Measurements from ENCODE around the gene P2RY12. TPM values are rescaled to one million over a fixed set of nuclear protein-coding genes. Genes with fewer than 3 reads are reported as not detected.
A peak's percentile ranks its signal among the peaks of the same experiment; 100 is the strongest.

The P2RY12 gene
- total and polyA plus RNA-seq, 7 donors: 0.13 to 1.1 (median 0.36) TPM; not detected in 1

GRCh38 chr3:151296226-151296625 is 88.3 kb downstream of the P2RY12 start:
- Histone ChIP-seq H3K9me3 (no peaks in the 10 kb centered on the region), H3K27me3 (ENCODE audit: insufficient read depth in 3 of 3, low read length in 2 of 3) (no peaks in the 10 kb centered on the region), H3K4me3 (no peak overlapping the region), H3K4me1 (no peaks in the 10 kb centered on the region), H3K36me3 (ENCODE audit: insufficient read depth in 1 of 2, low read depth in 1 of 2) (no peaks in the 10 kb centered on the region), H3K27ac (no peak overlapping the region)
- 79 to 86% (median 80%) methylated on average over 3 of the region's 3 CpGs for WGBS, 3 donors
- ATAC-seq (no peak), DNase-seq (no peak)
- TF ChIP-seq CTCF (IDR thresholded peaks at IDR 0.05): no peak
- intact Hi-C loops (cut with DNase I): no loop called here

- 56 to 61% (median 60%) methylated on average over 6 of the region's 6 CpGs for WGBS, 3 donors
- no peak overlapping the region for H3K27ac ChIP-seq
- H3K4me1 ChIP-seq: no peaks in the 10 kb centered on the region
- intact Hi-C loops (cut with DNase I): no loop called here
- no peaks in the 10 kb centered on the region for H3K9me3 ChIP-seq
- no peaks in the 10 kb centered on the region for H3K36me3 ChIP-seq (ENCODE audit: insufficient read depth in 1 of 2, low read depth in 1 of 2)
- TF ChIP-seq CTCF (IDR thresholded peaks at IDR 0.05): no peak
- no peaks in the 10 kb centered on the region for H3K27me3 ChIP-seq (ENCODE audit: insufficient read depth in 3 of 3, low read length in 2 of 3)
- ATAC-seq (no peak), DNase-seq (no peak)
- no peak overlapping the region for H3K4me3 ChIP-seq
Observed at GRCh38 chr3:151293127-151293526, 91.4 kb downstream of the P2RY12 start.

- whole genome bisulfite sequencing, 3 donors: 70 to 78% (median 73%) methylated on average over 3 of the region's 3 CpGs
- no peaks in the 10 kb centered on the region for H3K36me3 ChIP-seq (ENCODE audit: insufficient read depth in 1 of 2, low read depth in 1 of 2)
Observed at GRCh38 chr3:151290673-151291072, 93.9 kb downstream of the P2RY12 start.

GRCh38 chr3:151289445-151289844 is 95.1 kb downstream of the P2RY12 start:
- 48 to 55% (median 55%) methylated on average over 3 of the region's 3 CpGs for WGBS, 3 donors
- H3K4me1 ChIP-seq: no peaks in the 10 kb centered on the region
- ATAC-seq: no peak
- H3K27me3 ChIP-seq (ENCODE audit: insufficient read depth in 3 of 3, low read length in 2 of 3): no peaks in the 10 kb centered on the region
- intact Hi-C loops (cut with DNase I): no loop called here
- H3K9me3 ChIP-seq: no peaks in the 10 kb centered on the region
- no peaks in the 10 kb centered on the region for H3K36me3 ChIP-seq (ENCODE audit: insufficient read depth in 1 of 2, low read depth in 1 of 2)
- no peak for TF ChIP-seq CTCF (IDR thresholded peaks at IDR 0.05)
- H3K4me3 ChIP-seq: no peak overlapping the region
- no peak for DNase-seq
- H3K27ac ChIP-seq: no peak overlapping the region

More at GRCh38 chr3:151290673-151291072, 93.9 kb downstream of the P2RY12 start:
- Histone ChIP-seq H3K27ac (no peak overlapping the region), H3K27me3 (ENCODE audit: insufficient read depth in 3 of 3, low read length in 2 of 3) (no peaks in the 10 kb centered on the region), H3K4me3 (no peak overlapping the region), H3K4me1 (no peaks in the 10 kb centered on the region), H3K9me3 (no peaks in the 10 kb centered on the region)
- ATAC-seq: no peak
- DNase-seq: no peak
- intact Hi-C loops (cut with DNase I): no loop called here
- TF ChIP-seq CTCF (IDR thresholded peaks at IDR 0.05): peak; percentile 22

Other genes starting within 250 kb of the P2RY12 start
- under 1 TPM in 2 of 4 donors, not detected in 2; 0.13 to 0.27 TPM for gene GPR171, start 181.5 kb downstream of the P2RY12 start, total RNA-seq
- gene GPR171, start 181.5 kb downstream of the P2RY12 start, polyA plus RNA-seq: under 1 TPM in 2 of 3 donors, not detected in 1; 0.05 to 0.10 TPM
- gene P2RY14, start 106.2 kb downstream of the P2RY12 start, total RNA-seq: 1 to 10 TPM; 1.2 to 1.9 (median 1.7) TPM
- gene P2RY14, start 106.2 kb downstream of the P2RY12 start, polyA plus RNA-seq: 1 to 10 TPM in 1 of 3 donors, under 1 TPM in 2; 0.55 to 1.2 (median 0.96) TPM
- gene GPR87, start 67.9 kb downstream of the P2RY12 start, total RNA-seq: not detected
- not detected for gene GPR87, start 67.9 kb downstream of the P2RY12 start, polyA plus RNA-seq
- under 1 TPM; 0.28 to 0.88 (median 0.67) TPM for gene P2RY13, start 55.2 kb downstream of the P2RY12 start, total RNA-seq
- gene P2RY13, start 55.2 kb downstream of the P2RY12 start, polyA plus RNA-seq: under 1 TPM; 0.03 to 0.12 (median 0.07) TPM
- gene IGSF10, start 76.3 kb upstream of the P2RY12 start, total RNA-seq: 1 to 10 TPM in 1 of 4 donors, under 1 TPM in 3; 0.06 to 1.3 (median 0.37) TPM
- gene IGSF10, start 76.3 kb upstream of the P2RY12 start, polyA plus RNA-seq: under 1 TPM in 2 of 3 donors, not detected in 1; 0.04 to 0.23 TPM